Measurements from ENCODE around the gene PLEKHB2.
"Not testable (repeated sequence)": the region's sequence is repeated elsewhere in the genome, so short reads cannot be mapped to it uniquely, and the experiment has no call there.

Gene PLEKHB2

DNA sequence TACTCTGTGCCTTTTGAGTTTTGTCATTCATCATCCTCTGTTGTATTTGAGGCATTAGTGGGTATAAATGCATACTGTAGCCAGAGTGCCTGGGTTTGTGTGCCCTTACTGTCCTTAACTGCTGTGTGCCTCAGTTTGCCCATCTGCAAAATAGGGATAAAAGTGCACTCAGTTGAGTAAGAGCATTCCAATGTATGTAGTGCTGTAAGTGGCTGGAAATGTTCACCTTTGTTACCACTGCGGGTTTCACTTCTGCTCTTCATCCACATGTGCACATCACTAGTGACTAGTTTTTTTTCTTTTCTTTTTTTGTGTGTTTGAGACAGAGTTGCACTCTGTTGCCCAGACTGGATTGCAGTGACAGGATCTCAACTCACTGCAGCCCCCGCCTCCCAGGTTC lies 39.9 kb downstream of the PLEKHB2 start:
- Histone ChIP-seq H3K9me3 (ENCODE audit: control insufficient read depth, low read length) (no peaks in the 10 kb centered on the region), H3K4me3 (ENCODE audit: extremely low read depth, insufficient read depth, low read length, poor library complexity, severe bottlenecking) (no peak overlapping the region), H3K4me1 (ENCODE audit: control insufficient read depth, insufficient read depth, low read length, poor library complexity, severe bottlenecking) (peaks cover 5% of the 10 kb centered on the region), H3K27ac (ENCODE audit: low read depth, low read length, severe bottlenecking) (no peak overlapping the region), H3K36me3 (ENCODE audit: control insufficient read depth, insufficient read depth, low read length) (peaks cover 94% of the 10 kb centered on the region)
- 100% methylated on average over 1 of the region's 2 CpGs for WGBS, 2 experiments (ENCODE audit: insufficient coverage in 2 of 2)

DNA sequence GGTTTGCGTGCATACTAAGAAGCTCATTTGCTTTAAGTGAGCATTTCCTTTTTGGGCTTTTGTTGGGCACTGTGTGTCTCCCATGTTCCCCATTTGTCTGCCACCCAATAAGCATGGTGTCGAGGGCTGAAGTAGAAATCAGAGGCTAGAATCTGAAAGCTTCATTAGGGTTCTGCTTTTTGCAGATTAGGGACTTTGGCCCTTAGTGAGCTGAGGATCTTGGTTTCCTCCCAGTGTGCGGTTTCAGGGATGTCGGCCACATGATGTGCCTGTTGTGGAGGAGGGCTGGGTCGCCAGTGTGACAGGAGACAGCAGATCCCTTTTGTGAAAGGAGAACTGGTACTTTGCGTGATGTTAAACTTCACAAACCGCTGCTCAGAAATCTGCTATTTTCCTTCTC lies 41.1 kb downstream of the PLEKHB2 start:
- peaks cover 93% of the 10 kb centered on the region for H3K36me3 ChIP-seq (ENCODE audit: control insufficient read depth, insufficient read depth, low read length)
- no peak overlapping the region for H3K27ac ChIP-seq (ENCODE audit: low read depth, low read length, severe bottlenecking)
- H3K9me3 ChIP-seq (ENCODE audit: control insufficient read depth, low read length), result no peaks in the 10 kb centered on the region
- 95 to 98% methylated on average over 6 of the region's 7 CpGs for WGBS, 2 experiments (ENCODE audit: insufficient coverage in 2 of 2)
- H3K4me3 ChIP-seq (ENCODE audit: extremely low read depth, insufficient read depth, low read length, poor library complexity, severe bottlenecking), result no peak overlapping the region
- peaks cover 5% of the 10 kb centered on the region for H3K4me1 ChIP-seq (ENCODE audit: control insufficient read depth, insufficient read depth, low read length, poor library complexity, severe bottlenecking)

DNA sequence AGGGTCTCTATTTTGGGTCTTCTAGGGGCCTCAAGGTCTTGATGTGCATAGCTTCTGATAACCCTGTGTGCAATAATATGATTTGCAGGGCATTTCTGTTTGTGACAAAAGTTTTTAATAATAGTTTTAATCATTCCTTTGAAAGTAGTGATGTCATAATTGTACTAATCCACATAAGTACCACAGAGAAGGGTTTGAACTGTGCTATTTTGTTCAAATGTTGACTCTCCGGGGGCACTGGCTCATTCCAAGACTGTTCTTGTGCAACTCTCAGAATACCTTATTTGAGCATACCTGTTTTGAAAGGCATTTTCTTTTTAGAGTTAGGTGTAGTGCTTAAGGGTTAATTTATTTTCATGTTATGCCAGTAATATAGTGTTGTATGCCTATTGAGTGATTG lies 41.6 kb downstream of the PLEKHB2 start:
- Histone ChIP-seq H3K4me1 (ENCODE audit: control insufficient read depth, insufficient read depth, low read length, poor library complexity, severe bottlenecking) (peaks cover 5% of the 10 kb centered on the region), H3K9me3 (ENCODE audit: control insufficient read depth, low read length) (no peaks in the 10 kb centered on the region), H3K36me3 (ENCODE audit: control insufficient read depth, insufficient read depth, low read length) (peaks cover 90% of the 10 kb centered on the region), H3K4me3 (ENCODE audit: extremely low read depth, insufficient read depth, low read length, poor library complexity, severe bottlenecking) (no peak overlapping the region), H3K27ac (ENCODE audit: low read depth, low read length, severe bottlenecking) (no peak overlapping the region)
- WGBS, 2 experiments (ENCODE audit: insufficient coverage in 2 of 2), result no CpG with 5 or more reads among the region's 1 CpG

DNA sequence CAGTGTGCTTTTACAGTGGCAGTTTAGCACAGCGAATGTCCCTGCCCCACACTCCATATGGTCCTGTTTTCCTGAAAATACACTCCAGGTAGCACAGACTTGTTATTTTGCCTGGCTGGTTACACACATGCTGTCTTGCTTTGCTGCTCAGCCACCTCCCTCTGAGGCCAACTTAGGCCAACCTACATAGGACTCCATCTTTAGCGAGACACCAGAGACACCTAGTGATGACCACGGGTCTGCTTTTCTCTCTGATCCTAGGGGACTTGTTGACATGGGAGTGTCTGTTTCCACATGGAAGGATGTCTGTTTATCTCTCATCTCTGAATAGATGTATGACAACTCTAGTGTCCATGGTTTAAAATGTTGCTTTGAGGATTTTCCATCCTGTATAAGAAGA lies 43.3 kb downstream of the PLEKHB2 start:
- Histone ChIP-seq H3K4me1 (ENCODE audit: control insufficient read depth, insufficient read depth, low read length, poor library complexity, severe bottlenecking) (peaks cover 5% of the 10 kb centered on the region), H3K27ac (ENCODE audit: low read depth, low read length, severe bottlenecking) (no peak overlapping the region), H3K36me3 (ENCODE audit: control insufficient read depth, insufficient read depth, low read length) (peaks cover 77% of the 10 kb centered on the region), H3K9me3 (ENCODE audit: control insufficient read depth, low read length) (no peaks in the 10 kb centered on the region), H3K4me3 (ENCODE audit: extremely low read depth, insufficient read depth, low read length, poor library complexity, severe bottlenecking) (no peak overlapping the region)
- WGBS, 2 experiments (ENCODE audit: insufficient coverage in 2 of 2), result 92 to 100% methylated on average over 1 to 2 of the region's 3 CpGs

DNA sequence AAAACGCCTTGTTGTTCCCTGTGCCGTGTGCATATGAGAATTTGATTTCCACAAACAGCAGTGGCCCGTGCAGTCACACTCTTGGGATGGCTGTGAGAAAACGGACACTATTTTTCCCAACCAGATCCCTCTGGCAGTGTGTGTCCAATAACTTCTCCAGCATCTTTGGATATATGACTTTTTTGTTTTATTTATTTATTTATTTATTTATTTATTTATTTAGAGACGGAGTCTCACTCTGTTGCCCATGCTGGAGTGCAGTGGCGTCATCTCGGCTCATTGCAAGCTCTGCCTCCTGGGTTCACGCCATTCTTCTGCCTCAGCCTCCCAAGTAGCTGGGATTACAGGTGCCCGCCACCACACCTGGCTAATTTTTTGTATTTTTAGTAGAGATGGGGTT lies 45.0 kb downstream of the PLEKHB2 start:
- not testable (repeated sequence) for H3K9me3 ChIP-seq (ENCODE audit: control insufficient read depth, low read length); H3K4me3 ChIP-seq (ENCODE audit: extremely low read depth, insufficient read depth, low read length, poor library complexity, severe bottlenecking); H3K4me1 ChIP-seq (ENCODE audit: control insufficient read depth, insufficient read depth, low read length, poor library complexity, severe bottlenecking); H3K27ac ChIP-seq (ENCODE audit: low read depth, low read length, severe bottlenecking)
- H3K36me3 ChIP-seq (ENCODE audit: control insufficient read depth, insufficient read depth, low read length), result peaks cover 60% of the 10 kb centered on the region
- WGBS, 2 experiments (ENCODE audit: insufficient coverage in 2 of 2), result 96 to 100% methylated on average over 2 to 3 of the region's 9 CpGs

DNA sequence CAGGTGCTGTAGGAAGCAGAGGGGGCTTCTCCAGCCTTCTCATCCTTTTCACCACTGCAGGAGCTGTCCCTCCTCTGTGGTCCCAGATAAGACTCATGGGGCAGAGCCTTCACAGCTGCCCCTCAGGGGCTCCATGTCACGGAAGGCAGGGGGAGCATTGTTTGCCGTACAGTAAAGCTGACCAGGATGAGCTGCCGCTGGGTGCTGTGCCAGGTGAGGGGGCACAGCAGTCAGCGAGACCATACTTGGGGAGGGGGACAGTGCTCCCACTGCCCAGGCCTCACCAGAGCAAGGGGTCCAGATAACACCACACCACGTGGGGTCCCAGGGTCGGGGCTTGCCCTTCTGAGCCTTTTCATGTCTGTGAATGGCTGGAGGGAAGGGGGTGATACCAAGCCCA lies 46.3 kb downstream of the PLEKHB2 start:
- Histone ChIP-seq H3K36me3 (ENCODE audit: control insufficient read depth, insufficient read depth, low read length) (peaks cover 47% of the 10 kb centered on the region), H3K4me1 (ENCODE audit: control insufficient read depth, insufficient read depth, low read length, poor library complexity, severe bottlenecking) (peaks cover 3% of the 10 kb centered on the region), H3K4me3 (ENCODE audit: extremely low read depth, insufficient read depth, low read length, poor library complexity, severe bottlenecking) (no peak overlapping the region), H3K9me3 (ENCODE audit: control insufficient read depth, low read length) (no peaks in the 10 kb centered on the region), H3K27ac (ENCODE audit: low read depth, low read length, severe bottlenecking) (no peak overlapping the region)
- whole genome bisulfite sequencing, 2 experiments (ENCODE audit: insufficient coverage in 2 of 2), result 97 to 100% methylated on average over 6 of the region's 6 CpGs

DNA sequence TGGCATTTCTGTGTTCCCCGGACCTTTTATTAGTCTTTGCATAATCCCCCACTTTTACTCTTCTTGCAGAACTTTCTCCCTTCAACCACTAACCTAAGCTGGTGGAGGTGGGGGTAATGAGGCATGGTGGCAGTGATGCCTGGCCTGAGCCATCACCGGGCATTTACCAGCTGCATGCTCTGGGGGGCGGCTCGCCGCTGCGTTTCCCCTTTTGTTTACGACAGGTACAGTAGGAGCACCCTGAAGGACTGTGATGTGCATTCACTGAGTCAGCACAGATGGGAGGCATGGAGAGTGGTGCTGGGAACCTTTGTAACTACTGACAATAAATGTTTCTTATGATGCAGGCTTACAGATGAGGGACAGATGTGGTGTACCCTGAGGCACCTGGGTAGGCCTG lies 46.9 kb downstream of the PLEKHB2 start:
- no peak overlapping the region for H3K27ac ChIP-seq (ENCODE audit: low read depth, low read length, severe bottlenecking)
- H3K4me1 ChIP-seq (ENCODE audit: control insufficient read depth, insufficient read depth, low read length, poor library complexity, severe bottlenecking), result peaks cover 3% of the 10 kb centered on the region
- WGBS, 2 experiments (ENCODE audit: insufficient coverage in 2 of 2), result 74% methylated on average over 6 of the region's 7 CpGs; no CpG with 5 or more reads in 1 of the 2 experiments
- no peaks in the 10 kb centered on the region for H3K9me3 ChIP-seq (ENCODE audit: control insufficient read depth, low read length)
- no peak overlapping the region for H3K4me3 ChIP-seq (ENCODE audit: extremely low read depth, insufficient read depth, low read length, poor library complexity, severe bottlenecking)
- peaks cover 40% of the 10 kb centered on the region for H3K36me3 ChIP-seq (ENCODE audit: control insufficient read depth, insufficient read depth, low read length)

DNA sequence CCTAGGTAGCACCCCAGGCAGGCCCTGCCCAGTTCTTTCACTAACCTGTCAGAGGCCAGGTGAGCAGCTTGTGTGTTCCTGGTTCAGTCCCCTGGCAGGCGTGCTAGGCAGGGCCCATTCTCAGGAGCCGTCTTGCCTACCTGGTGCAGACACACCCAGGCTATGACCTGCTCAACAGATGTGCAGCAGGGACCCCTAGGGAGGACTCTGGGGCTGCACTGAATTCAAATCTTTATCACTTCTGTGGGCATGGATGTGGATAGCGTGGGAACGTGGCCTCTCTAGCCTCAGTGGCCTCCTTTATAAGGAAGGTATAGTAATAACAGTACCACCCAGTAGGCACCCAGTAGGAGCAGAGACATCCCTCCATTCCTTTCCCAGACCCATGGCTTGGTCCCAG lies 48.4 kb downstream of the PLEKHB2 start:
- peaks cover 3% of the 10 kb centered on the region for H3K4me1 ChIP-seq (ENCODE audit: control insufficient read depth, insufficient read depth, low read length, poor library complexity, severe bottlenecking)
- peaks cover 28% of the 10 kb centered on the region for H3K36me3 ChIP-seq (ENCODE audit: control insufficient read depth, insufficient read depth, low read length)
- H3K9me3 ChIP-seq (ENCODE audit: control insufficient read depth, low read length), result no peaks in the 10 kb centered on the region
- H3K27ac ChIP-seq (ENCODE audit: low read depth, low read length, severe bottlenecking), result no peak overlapping the region
- H3K4me3 ChIP-seq (ENCODE audit: extremely low read depth, insufficient read depth, low read length, poor library complexity, severe bottlenecking), result no peak overlapping the region
- 70 to 76% methylated on average over 2 of the region's 4 CpGs for WGBS, 2 experiments (ENCODE audit: insufficient coverage in 2 of 2)

DNA sequence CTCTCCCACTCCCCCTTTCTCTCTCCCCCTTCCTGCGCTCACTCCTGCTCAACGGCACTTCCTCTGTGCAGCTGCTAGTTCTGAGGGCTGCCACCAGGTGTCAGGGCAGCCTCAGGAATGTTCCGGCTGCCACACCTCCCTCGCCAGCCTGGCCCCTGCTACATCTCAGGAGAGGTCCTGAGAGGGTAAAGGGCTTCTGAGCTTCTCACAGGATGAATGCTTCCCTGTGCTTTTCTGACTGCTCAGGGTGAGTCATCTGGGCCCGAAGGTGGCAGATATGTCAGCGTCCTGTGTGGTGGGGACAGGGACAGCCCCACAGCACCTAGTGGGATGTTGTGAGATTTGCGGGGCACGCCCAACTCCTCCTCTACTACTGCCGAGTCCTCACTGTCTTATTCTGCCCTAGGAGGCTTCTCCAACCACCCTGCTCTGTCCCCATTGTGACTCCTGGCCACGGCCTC lies 49.0 kb downstream of the PLEKHB2 start:
- no peak overlapping the region for H3K4me3 ChIP-seq (ENCODE audit: extremely low read depth, insufficient read depth, low read length, poor library complexity, severe bottlenecking)
- 37 to 38% methylated on average over 4 to 10 of the region's 10 CpGs for WGBS, 2 experiments (ENCODE audit: insufficient coverage in 2 of 2)
- H3K9me3 ChIP-seq (ENCODE audit: control insufficient read depth, low read length), result no peaks in the 10 kb centered on the region
- peaks cover 22% of the 10 kb centered on the region for H3K36me3 ChIP-seq (ENCODE audit: control insufficient read depth, insufficient read depth, low read length)
- no peak overlapping the region for H3K27ac ChIP-seq (ENCODE audit: low read depth, low read length, severe bottlenecking)
- H3K4me1 ChIP-seq (ENCODE audit: control insufficient read depth, insufficient read depth, low read length, poor library complexity, severe bottlenecking), result peaks cover 3% of the 10 kb centered on the region

DNA sequence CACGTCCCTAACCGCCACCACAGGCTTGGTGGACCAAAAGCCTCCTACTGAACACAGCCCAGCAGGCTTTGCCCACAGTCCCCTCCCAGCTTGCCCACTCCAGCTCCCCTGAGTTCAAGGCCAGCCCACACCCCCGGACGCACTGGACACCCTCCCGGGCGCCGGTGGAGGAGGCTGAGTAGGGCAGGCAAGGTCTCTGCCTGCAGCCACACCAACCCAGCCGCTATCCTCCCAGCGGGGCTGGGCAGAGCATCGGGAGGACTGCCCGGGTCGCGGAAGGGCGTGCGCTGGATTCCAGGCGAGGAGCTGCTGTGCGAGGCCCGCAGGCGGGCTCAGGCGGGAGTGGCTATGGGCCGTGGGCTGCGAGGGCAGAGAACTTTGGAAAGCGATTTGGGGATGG lies 49.5 kb downstream of the PLEKHB2 start:
- 89 to 94% methylated on average over 18 to 22 of the region's 23 CpGs for WGBS, 2 experiments (ENCODE audit: insufficient coverage in 2 of 2)
- H3K36me3 ChIP-seq (ENCODE audit: control insufficient read depth, insufficient read depth, low read length), result peaks cover 17% of the 10 kb centered on the region

DNA sequence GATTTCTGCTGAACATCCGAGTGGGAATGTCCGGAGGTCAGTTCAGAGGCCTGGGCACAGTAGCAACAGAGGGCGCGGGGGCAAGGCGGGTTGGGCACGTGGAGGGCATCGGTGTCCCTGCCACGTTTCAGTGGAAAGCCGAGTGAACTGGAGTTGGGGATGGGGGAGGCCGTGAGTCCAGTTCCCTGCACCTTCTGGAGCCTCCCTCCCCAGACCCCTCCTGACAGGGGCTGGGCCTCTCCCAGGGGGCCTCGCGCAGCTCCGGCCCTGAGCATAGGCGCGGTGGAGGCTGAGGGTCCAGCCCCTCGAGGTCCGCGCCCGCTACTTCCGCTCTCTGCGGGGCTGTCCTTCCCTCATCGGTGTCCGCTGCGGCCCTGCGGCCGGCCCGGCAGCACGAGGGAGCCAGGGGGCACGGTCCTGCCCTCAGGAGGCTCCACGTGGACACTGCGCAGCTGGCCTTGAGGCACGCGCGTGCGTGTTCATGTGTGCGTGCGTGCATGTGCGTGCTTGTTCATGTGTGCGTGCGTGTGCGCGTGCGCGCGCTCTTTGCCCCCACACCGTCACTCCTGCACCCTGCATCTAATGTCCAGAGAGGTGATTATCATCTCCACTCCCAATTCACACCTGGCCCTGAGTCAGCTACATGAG lies 50.2 kb downstream of the PLEKHB2 start:
- H3K9me3 ChIP-seq (ENCODE audit: control insufficient read depth, low read length), result no peaks in the 10 kb centered on the region
- WGBS, 2 experiments (ENCODE audit: insufficient coverage in 2 of 2), result 97 to 98% methylated on average over 26 to 40 of the region's 46 CpGs
- H3K4me3 ChIP-seq (ENCODE audit: extremely low read depth, insufficient read depth, low read length, poor library complexity, severe bottlenecking), result no peak overlapping the region

More for the DNA sequence above, 49.5 kb downstream of the PLEKHB2 start:
- H3K9me3 ChIP-seq (ENCODE audit: control insufficient read depth, low read length), result no peaks in the 10 kb centered on the region
- peaks cover 3% of the 10 kb centered on the region for H3K4me1 ChIP-seq (ENCODE audit: control insufficient read depth, insufficient read depth, low read length, poor library complexity, severe bottlenecking)
- H3K4me3 ChIP-seq (ENCODE audit: extremely low read depth, insufficient read depth, low read length, poor library complexity, severe bottlenecking), result no peak overlapping the region
- H3K27ac ChIP-seq (ENCODE audit: low read depth, low read length, severe bottlenecking), result no peak overlapping the region

More for the DNA sequence above, 50.2 kb downstream of the PLEKHB2 start:
- H3K36me3 ChIP-seq (ENCODE audit: control insufficient read depth, insufficient read depth, low read length), result peaks cover 10% of the 10 kb centered on the region
- H3K4me1 ChIP-seq (ENCODE audit: control insufficient read depth, insufficient read depth, low read length, poor library complexity, severe bottlenecking), result peaks cover 3% of the 10 kb centered on the region
- no peak overlapping the region for H3K27ac ChIP-seq (ENCODE audit: low read depth, low read length, severe bottlenecking)

All from mesodermal cell (in vitro differentiated cells).